GM18870 (cell line): ENCODE data around the gene CLEC12A.
"Not testable (repeated sequence)": the region's sequence is repeated elsewhere in the genome, so short reads cannot be mapped to it uniquely, and the experiment has no call there.

Experiments
- ATAC-seq: cut with Tn5 transposase; IDR thresholded peaks from one replicate; pipeline ENCODE4 v1.9.1; 2021; ENCODE audit warnings: moderate library complexity; ENCODE audit not compliant: unreplicated experiment

Gene CLEC12A

DNA sequence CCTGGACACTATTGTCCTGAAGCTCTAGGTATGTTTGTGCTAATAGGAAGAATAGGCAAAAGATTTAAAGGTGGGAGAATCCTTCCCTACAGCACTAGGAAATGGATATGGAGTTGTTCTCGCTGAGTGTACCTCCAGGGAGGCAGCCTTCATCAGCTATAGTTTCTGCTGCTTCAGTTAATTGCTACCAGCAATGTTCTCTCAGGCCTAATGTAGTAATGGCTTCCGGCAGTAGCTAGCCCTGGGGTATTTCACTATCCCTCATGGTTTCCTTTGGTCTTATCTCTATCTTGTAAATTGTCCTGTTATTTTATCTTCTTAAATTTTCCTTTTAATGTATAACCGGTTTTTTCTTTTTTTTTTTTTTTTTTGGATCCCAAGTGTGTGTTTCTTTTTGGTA lies 9.3 kb upstream of the CLEC12A start:
- no peak for ATAC-seq

DNA sequence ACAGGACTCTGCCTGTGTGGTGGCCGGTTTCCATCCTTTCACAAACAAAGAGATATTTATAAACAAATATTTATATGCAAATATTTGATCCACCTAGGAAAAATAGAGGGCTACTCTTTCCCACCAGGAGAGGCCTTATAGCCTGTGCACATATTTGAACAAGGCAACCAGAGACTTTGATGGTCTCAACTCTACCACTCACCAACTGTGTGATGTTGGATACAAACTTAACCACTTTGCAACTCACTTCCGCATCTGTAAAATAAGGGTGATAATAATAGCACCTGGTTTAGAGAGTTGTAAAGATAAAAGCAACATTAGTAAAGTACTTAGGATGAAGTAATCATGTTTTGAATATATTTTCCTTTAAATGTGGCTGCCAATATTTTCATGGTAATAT lies 1.5 kb upstream of the CLEC12A start:
- ATAC-seq = no peak

GRCh38 chr12:9973949-9974348 lies 2.7 kb downstream of the CLEC12A start:
- ATAC-seq = no peak

GRCh38 chr12:9974731-9975130 lies 3.5 kb downstream of the CLEC12A start:
- not testable (repeated sequence) for ATAC-seq

GRCh38 chr12:9975614-9976013 lies 4.4 kb downstream of the CLEC12A start:
- ATAC-seq = no peak

DNA sequence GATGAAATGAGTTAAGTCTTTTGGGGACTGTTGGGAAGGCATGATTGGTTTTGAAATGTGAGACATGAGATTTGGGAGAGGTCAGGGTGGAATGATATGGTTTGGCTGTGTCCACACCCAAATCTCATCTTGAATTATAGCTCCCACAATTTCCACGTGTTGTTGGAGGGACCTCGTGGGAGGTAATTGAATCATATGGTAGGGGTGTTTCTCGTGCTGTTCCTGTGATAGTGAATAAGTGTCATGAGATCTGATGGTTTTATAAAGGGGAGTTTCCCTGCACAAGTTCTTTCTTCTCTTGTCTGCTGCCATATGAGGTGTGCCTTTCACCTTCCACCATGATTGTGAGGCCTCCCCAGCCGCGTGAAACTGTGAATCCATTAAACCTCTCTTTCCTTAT lies 5.4 kb downstream of the CLEC12A start:
- not testable (repeated sequence) for ATAC-seq

- ATAC-seq = no peak
These were observed 6.7 kb downstream of the CLEC12A start for GRCh38 chr12:9977916-9978315.

- no peak for ATAC-seq
These were observed 8.9 kb downstream of the CLEC12A start for GRCh38 chr12:9980126-9980525.

- no peak for ATAC-seq
These were observed 20.7 kb downstream of the CLEC12A start for GRCh38 chr12:9991876-9992275.

- ATAC-seq = no peak
These were observed 21.1 kb downstream of the CLEC12A start for GRCh38 chr12:9992296-9992695.

DNA sequence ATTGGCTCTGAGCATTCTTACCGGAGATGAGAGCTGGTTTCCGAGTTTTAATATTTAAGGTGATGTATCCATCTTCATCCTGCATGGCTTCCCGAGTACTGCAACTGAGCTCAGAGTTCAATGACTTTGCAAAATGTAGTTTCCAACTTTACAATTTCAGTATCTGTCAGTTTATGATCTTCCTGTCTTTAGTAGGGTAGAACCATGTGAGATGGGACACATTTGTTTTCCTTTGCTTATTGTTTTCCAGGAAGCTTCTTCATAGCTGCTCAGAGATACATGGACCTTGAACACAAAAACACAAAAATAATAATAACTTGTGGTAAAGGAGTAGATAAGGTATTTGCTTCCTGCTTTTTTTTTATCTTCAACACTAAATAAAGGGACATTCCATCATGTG lies 27.8 kb downstream of the CLEC12A start, which contains the start of gene CLEC1B:
Gene CLEC1B (minus strand): TSS at position 106 of the 400 bp plus-strand sequence. CDS start 21 bp downstream, at position 85.
- ATAC-seq = no peak

GRCh38 chr12:10001171-10001776 lies 30.1 kb downstream of the CLEC12A start:
- ATAC-seq = no peak

DNA sequence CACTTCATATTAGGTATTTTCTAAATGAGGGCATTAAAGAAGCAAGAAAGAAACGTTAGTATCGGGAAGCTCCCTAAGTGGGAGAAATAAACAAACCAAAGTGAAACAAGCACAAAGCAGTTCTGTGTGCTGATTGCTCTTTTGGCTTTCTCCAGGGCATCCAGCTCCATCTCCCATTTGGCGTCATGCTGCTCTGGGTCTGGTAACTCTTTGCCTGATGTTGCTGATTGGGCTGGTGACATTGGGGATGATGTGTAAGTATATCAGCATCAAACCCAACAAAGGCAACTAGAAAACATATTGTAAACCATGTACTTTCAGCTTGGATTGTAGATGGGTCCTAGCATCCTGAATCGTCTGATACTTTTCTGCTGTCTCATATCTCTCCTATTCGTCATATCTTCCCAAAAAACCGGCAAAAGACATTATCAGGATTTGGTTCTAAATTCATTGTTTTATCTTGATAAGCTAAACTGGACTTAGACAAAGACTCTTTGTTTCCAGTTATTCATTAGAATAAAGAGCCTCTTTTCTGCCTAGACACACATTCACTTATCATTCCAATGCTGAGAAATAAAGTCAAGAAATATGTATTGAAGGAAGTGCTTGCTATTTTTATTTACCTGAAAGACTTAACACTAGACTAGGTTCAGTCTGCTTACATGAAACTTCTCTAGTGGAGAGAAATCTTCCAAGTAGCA lies 41.6 kb downstream of the CLEC12A start:
- no peak for ATAC-seq

DNA sequence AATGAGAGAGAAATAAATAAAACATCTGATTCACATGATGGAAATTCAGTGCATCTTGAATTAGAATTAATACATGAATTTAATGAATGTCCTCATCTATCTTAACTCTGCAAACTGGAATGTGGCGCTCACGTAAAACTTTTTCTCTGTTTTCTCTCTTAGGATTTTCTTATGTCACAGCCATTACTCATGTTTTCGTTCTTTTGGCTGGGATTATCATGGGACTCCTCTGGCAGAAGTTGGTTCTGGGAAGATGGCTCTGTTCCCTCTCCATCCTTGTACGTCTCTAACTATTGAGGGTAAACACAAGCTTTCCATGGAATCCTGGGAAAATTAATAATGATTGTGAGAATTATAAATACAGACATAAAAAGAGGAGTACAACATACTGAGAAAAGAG lies 44.2 kb downstream of the CLEC12A start:
- ATAC-seq = no peak

- ATAC-seq = no peak
These were observed 45.7 kb downstream of the CLEC12A start for GRCh38 chr12:10016881-10017280.

DNA sequence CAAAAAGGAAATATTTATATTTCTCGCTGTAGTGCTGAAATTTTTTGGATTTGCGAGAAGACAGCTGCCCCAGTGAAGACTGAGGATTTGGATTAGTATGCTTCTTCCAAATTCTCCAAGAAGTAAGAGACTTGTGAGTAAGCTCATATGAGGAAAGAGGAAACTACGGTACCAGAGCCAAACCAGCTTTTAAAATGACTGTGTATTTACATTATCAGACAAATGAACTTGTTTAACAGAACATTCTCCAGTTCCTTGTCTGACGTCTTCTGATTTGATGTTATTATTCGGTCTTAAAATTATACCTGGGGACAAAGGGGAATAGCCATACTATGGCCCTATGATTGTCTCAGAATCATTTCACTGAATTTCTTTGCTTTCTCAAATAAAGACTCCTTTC lies 47.2 kb downstream of the CLEC12A start:
- ATAC-seq = no peak

DNA sequence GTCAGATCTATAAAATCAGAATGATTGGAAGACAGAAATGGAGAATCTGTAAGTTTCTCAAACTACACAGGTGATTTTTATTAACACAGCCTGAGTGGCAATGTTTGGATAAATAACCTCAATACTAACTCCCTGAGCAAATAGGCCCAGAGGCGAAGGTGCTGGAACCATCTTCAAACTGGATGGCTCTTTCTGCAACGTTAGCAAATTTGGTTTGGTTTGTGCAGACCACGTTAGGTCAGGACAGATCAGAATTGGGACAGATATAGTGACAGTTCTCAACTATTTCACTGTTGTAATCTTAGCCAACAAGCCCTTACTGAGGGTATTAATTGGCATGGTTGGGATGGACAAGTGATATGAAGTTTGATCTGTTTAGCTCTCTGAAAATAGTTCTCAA lies 50.1 kb downstream of the CLEC12A start:
- no peak for ATAC-seq

DNA sequence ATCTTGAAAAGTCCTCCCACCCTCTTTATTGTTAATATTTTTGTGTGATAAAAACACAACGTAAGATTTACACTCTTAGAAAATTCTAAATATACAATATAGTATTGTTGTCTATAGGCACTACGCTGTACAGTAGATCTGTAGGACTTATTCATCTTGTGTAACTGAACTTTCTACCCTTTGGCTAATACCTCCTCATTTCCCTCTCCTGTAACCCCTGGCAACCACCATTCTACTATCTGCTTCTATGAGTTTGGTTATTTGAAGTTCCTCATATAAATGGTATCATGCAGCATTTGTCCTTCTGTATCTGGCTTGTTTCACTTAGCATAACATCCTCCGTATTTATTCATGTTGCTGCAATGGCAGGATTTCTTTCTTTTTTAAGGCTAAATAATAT lies 54.0 kb downstream of the CLEC12A start:
- no peak for ATAC-seq

- not testable (repeated sequence) for ATAC-seq
These were observed 55.5 kb downstream of the CLEC12A start for GRCh38 chr12:10026666-10027065.

- no peak for ATAC-seq
These were observed 56.1 kb downstream of the CLEC12A start for GRCh38 chr12:10027311-10027710.

DNA sequence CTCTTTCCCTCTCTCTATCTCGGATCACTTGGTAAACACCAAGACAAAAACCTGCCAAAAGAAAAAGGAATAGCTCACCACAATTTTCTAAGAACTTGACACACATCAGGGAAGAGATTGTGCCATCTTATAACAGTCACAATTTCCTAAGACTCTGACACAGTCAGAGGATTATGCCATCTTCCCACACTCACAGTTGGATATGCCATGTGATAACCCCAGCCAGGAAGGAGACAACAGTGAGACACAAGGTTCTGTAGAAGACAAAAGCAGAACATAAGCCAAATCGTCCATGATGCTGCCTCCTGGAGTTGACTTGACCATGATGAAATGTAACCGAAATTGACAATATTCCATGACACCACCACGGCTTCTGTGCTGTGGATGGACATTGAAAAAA lies 56.5 kb downstream of the CLEC12A start:
- ATAC-seq = no peak

DNA sequence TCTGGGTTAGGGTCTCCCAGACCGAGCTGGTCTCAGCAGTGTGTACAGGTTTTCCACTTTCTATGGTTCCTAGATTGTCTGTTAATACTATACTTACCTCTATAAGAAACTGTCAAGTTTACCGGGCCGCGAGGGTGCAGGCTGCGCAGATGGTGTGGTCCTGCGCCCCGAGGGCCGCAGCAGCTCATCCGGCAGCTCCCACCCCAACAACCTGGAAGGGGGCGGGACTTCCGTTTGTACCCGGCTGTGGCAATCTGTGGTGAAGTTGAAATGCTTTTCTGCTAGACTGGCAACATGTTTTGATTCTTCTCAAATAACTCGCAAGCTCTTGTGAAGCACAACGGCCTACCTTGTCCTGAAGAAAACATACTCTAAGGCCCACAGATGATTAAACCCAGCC lies 59.2 kb downstream of the CLEC12A start, which contains the start of gene CLEC9A:
Gene CLEC9A (plus strand): TSS at position 237 of the 400 bp plus-strand sequence. CDS start 22,006 bp downstream, outside the sequence.
- ATAC-seq = no peak

DNA sequence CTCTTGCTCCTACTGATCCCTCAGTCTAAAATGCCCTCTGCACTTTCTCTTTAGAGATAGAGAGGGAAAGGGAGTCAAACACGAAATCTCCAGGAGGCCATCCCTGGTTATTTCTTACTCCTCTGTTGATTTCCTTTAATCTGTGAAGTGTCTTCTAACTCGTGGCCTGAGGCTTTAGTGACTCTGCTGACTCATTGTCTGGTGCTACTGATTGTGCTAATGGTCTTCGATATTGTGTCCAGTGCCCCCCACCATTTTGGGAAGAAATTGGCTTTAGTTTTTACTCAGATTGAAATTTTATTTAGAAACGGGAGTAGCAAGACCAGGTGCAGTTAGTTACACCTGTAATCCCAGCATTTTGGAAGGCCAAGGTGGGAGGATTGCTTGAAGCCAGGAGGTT lies 60.1 kb downstream of the CLEC12A start:
- ATAC-seq = no peak
